Measurements from ENCODE around the gene EDC3.

DNA sequence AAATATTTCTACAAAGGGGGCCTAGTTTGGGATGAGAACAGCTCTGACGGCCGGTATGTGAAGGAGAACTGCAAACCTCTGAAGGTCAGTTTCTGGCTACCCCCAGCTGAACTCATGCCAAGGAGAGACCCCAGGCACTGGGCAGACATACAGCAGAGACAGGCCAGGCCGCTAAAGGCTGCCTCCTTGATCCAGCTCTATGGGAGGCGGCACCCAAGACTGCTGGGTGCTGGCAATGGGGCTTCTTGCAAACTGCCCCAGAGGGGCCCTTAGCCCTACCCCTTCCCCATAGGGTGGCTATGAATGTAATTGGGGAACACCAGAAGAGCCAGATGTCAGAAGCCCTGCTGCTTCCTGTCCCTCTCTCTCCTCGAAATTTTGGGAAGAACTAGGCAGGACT, 66.9 kb downstream of the EDC3 start:
- TF ChIP-seq POLR2AphosphoS5 (IDR thresholded peaks at IDR 0.05; ENCODE audit: low read depth, low read length) (no peak), POLR2A (IDR thresholded peaks at IDR 0.05; ENCODE audit: low read depth, low read length) (no peak), TAF1 (IDR thresholded peaks at IDR 0.05; ENCODE audit: borderline replicate concordance, low read depth, low read length) (no peak)

All from GM12892 (cell line).